GM23338 (cell line): ENCODE measurements around the gene SLC16A5. TPM values are rescaled to one million over a fixed set of nuclear protein-coding genes. Genes with fewer than 3 reads are reported as not detected.

Source experiments
- ATAC-seq: fragments of 200-7000 bp; cut with Tn5 transposase; 3 replicates; pipeline ENCODE4 v1.9.1; 2020
- DNase-seq: peaks from one replicate; pipeline ENCODE4 v3.0.0-alpha.2; 2015; ENCODE audit warnings: low spot score
- H2AFZ ChIP-seq: fragments of 200-600 bp; sonication (generic); 2 replicates; pipeline ENCODE4 v1.8.0; 2016; ENCODE audit warnings: antibody characterized with exemption, mild to moderate bottlenecking, moderate library complexity
- H3F3A ChIP-seq: fragments of 200-600 bp; sonication (generic); replicated peaks from 2 replicates; pipeline ENCODE4 v1.8.0; 2017; ENCODE audit warnings: antibody characterized with exemption, mixed run types, low read depth
- H3K27ac ChIP-seq: fragments of 200-600 bp; sonication (generic); 2 replicates; pipeline ENCODE4 v1.6.1; 2016; ENCODE audit warnings: low read depth
- H3K27me3 ChIP-seq: fragments of 200-600 bp; sonication (generic); 2 replicates; pipeline ENCODE4 v1.8.0; 2016; ENCODE audit warnings: mild to moderate bottlenecking, mixed run types, moderate library complexity; ENCODE audit not compliant: insufficient read depth
- H3K36me3 ChIP-seq: fragments of 200-600 bp; sonication (generic); 2 replicates; pipeline ENCODE4 v1.8.0; 2016; ENCODE audit warnings: mild to moderate bottlenecking; ENCODE audit not compliant: insufficient read depth
- H3K4me1 ChIP-seq: fragments of 200-600 bp; sonication (generic); 2 replicates; pipeline ENCODE4 v1.8.0; 2016; ENCODE audit warnings: mild to moderate bottlenecking, moderate library complexity; ENCODE audit not compliant: insufficient read depth
- H3K4me2 ChIP-seq: fragments of 200-600 bp; sonication (generic); 2 replicates; pipeline ENCODE4 v1.7.1; 2017; ENCODE audit warnings: mixed run types
- H3K4me3 ChIP-seq: fragments of 200-600 bp; sonication (generic); 2 replicates; pipeline ENCODE4 v1.6.1; 2016; ENCODE audit warnings: mixed run types
- H3K79me2 ChIP-seq: fragments of 200-600 bp; sonication (generic); replicated peaks from 2 replicates; pipeline ENCODE4 v1.8.0; 2017; ENCODE audit warnings: mild to moderate bottlenecking; ENCODE audit not compliant: insufficient read depth
- H3K9me2 ChIP-seq: fragments of 200-600 bp; sonication (generic); 2 replicates; pipeline ENCODE4 v1.8.0; 2017; ENCODE audit not compliant: insufficient read depth
- H4K20me1 ChIP-seq: fragments of 200-600 bp; sonication (generic); replicated peaks from 2 replicates; pipeline ENCODE4 v1.8.0; 2017; ENCODE audit warnings: mild to moderate bottlenecking; ENCODE audit not compliant: insufficient read depth
- H3K27ac Mint-ChIP-seq: 2 replicates; pipeline ENCODE4 v1.8.0; 2020; ENCODE audit warnings: inconsistent platforms, mild to moderate bottlenecking, moderate library complexity, mixed read lengths
- H3K27me3 Mint-ChIP-seq: 3 replicates; pipeline ENCODE4 v1.8.0; 2022; ENCODE audit warnings: low read depth, mild to moderate bottlenecking, moderate library complexity, mixed read lengths, inconsistent platforms; ENCODE audit not compliant: insufficient read depth, poor library complexity
- H3K36me3 Mint-ChIP-seq: 3 replicates; pipeline ENCODE4 v1.8.0; 2021; ENCODE audit warnings: low read depth, mild to moderate bottlenecking, inconsistent platforms, moderate library complexity, mixed read lengths
- H3K4me1 Mint-ChIP-seq: 3 replicates; pipeline ENCODE4 v1.8.0; 2020; ENCODE audit warnings: mild to moderate bottlenecking, inconsistent platforms, mixed read lengths
- H3K4me3 Mint-ChIP-seq: 3 replicates; pipeline ENCODE4 v1.8.0; 2021; ENCODE audit warnings: moderate library complexity, mild to moderate bottlenecking, inconsistent platforms, mixed read lengths
- H3K9me3 Mint-ChIP-seq: 3 replicates; pipeline ENCODE4 v1.8.0; 2020; ENCODE audit warnings: moderate library complexity, mild to moderate bottlenecking, inconsistent platforms, mixed read lengths
- CREB1 ChIP-seq: fragments of 250-450 bp; sonication (Bioruptor Pico); IDR thresholded peaks from 2 replicates; pipeline ENCODE4 v1.5.0; 2020; ENCODE audit warnings: low read depth, mild to moderate bottlenecking, moderate library complexity
- EZH2 ChIP-seq: fragments of 200-600 bp; sonication (generic); IDR thresholded peaks from one replicate; pipeline ENCODE4 v1.8.0; 2017; ENCODE audit warnings: antibody characterized with exemption, mild to moderate bottlenecking, low read depth; ENCODE audit not compliant: unreplicated experiment
- EZH2phosphoT487 ChIP-seq: fragments of 200-600 bp; sonication (generic); IDR thresholded peaks from one replicate; pipeline ENCODE4 v1.8.1; 2018; ENCODE audit warnings: antibody characterized with exemption; ENCODE audit not compliant: unreplicated experiment
- JUNB ChIP-seq: IDR thresholded peaks from one replicate; pipeline ENCODE4 v1.6.1; 2016; ENCODE audit warnings: antibody characterized with exemption; ENCODE audit not compliant: unreplicated experiment
- NANOG ChIP-seq: IDR thresholded peaks from 2 replicates; pipeline ENCODE4 v1.6.1; 2016; ENCODE audit warnings: antibody characterized with exemption, borderline replicate concordance
- POLR2AphosphoS5 ChIP-seq: IDR thresholded peaks from 2 replicates; pipeline ENCODE4 v1.6.1; 2016; ENCODE audit warnings: antibody characterized with exemption, low read depth
- STAT1 ChIP-seq: IDR thresholded peaks from one replicate; pipeline ENCODE4 v1.6.1; 2016; ENCODE audit warnings: antibody characterized with exemption; ENCODE audit not compliant: unreplicated experiment
- ZNF114 ChIP-seq: fragments of 250-450 bp; sonication (Bioruptor Pico); IDR thresholded peaks from 2 replicates; pipeline ENCODE4 v1.5.0; 2020; ENCODE audit warnings: mild to moderate bottlenecking, moderate library complexity
- ZNF331 ChIP-seq: fragments of 250-450 bp; sonication (Bioruptor Pico); IDR thresholded peaks from 2 replicates; pipeline ENCODE4 v1.5.0; 2020; ENCODE audit warnings: low read depth, mild to moderate bottlenecking, moderate library complexity
- polyA plus RNA-seq: library from polyadenylated mRNA; unstranded; fragments of >200 nt; fragmentation: Nextera tagmentation; extraction: Ambion mirVana; gene quantifications from 2 replicates; pipeline ENCODE4 v1.2.1, GENCODE V29; 2016
- total RNA-seq: library from RNA; depleted of rRNA; stranded (reverse); fragments of >200 nt; shearing (Covaris generic); gene quantifications from 2 replicates; pipeline ENCODE4 v1.2.3, GENCODE V29; 2014
- TF ChIP-seq, protein P1 (sequence below): IDR thresholded peaks from 2 replicates; pipeline ENCODE4 v1.6.1; 2016; ENCODE audit warnings: antibody characterized with exemption
- TF ChIP-seq, protein P2 (sequence below), 2 experiments: fragments of 200-600 bp in 1 of 2; sonication (generic) in 1 of 2; conservative IDR thresholded peaks; 2 replicates each; pipeline versions ENCODE4 v1.5.1 to v1.6.1; 2016 to 2017; ENCODE audit warnings: antibody characterized with exemption in 2 of 2, low read depth in 2 of 2, mild to moderate bottlenecking in 2 of 2, moderate library complexity in 1 of 2
- TF ChIP-seq, protein P3 (sequence below): IDR thresholded peaks from one replicate; pipeline ENCODE4 v1.6.1; 2018; ENCODE audit warnings: antibody characterized with exemption; ENCODE audit not compliant: unreplicated experiment

Gene SLC16A5
- total and polyA plus RNA-seq, 2 experiments from 2014 or later, result 7.3 to 40.0 TPM

DNA sequence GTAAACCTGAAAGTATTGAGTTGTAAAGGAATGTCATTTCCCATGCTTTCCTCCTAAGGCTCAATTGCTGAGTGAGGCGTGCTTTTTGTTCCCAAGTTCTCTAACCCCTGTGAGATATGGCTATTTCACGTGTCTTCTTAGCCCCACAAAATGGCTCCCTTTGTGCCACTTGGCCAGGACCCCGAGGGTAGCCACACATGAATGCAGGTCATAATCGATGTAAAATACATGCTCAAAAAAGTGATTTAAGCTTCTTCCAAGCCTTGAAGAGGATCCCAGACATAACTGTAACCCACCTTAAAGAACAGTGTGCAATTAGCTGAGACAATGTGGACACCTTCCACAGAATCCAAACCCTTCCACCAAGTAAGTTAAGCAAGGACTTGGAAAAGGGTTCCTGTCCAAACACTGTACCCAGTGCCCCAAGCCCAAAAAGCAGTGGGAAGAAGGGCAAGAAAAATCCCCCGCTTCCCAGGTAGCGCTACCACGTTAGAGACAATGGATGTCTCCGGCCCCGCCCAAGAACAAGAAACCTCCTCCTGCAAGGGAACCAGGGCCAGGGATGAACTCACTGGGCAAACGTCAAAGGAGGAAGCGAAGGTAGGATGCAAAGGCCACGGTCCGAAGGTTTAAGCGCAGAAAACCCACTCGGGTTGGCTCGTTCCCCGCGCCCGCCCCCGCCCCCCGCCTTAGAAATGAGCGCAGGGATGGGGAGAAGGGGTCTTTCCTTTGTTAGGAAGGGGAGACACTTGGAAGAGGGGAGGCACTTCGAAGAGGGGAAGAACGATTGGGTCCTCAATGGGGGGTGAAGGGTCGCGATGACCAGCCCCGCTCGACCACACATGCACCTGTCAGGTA is 65.4 kb downstream of the SLC16A5 start (continued):
- TF ChIP-seq, protein P1, sequence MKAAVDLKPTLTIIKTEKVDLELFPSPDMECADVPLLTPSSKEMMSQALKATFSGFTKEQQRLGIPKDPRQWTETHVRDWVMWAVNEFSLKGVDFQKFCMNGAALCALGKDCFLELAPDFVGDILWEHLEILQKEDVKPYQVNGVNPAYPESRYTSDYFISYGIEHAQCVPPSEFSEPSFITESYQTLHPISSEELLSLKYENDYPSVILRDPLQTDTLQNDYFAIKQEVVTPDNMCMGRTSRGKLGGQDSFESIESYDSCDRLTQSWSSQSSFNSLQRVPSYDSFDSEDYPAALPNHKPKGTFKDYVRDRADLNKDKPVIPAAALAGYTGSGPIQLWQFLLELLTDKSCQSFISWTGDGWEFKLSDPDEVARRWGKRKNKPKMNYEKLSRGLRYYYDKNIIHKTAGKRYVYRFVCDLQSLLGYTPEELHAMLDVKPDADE, result no peak
- TF ChIP-seq ZNF114 (CRISPR knock-in tag), result no peak
- TF ChIP-seq, protein P2, sequence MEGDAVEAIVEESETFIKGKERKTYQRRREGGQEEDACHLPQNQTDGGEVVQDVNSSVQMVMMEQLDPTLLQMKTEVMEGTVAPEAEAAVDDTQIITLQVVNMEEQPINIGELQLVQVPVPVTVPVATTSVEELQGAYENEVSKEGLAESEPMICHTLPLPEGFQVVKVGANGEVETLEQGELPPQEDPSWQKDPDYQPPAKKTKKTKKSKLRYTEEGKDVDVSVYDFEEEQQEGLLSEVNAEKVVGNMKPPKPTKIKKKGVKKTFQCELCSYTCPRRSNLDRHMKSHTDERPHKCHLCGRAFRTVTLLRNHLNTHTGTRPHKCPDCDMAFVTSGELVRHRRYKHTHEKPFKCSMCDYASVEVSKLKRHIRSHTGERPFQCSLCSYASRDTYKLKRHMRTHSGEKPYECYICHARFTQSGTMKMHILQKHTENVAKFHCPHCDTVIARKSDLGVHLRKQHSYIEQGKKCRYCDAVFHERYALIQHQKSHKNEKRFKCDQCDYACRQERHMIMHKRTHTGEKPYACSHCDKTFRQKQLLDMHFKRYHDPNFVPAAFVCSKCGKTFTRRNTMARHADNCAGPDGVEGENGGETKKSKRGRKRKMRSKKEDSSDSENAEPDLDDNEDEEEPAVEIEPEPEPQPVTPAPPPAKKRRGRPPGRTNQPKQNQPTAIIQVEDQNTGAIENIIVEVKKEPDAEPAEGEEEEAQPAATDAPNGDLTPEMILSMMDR (conservative IDR thresholded peaks at IDR 0.05; ENCODE audit: low read depth in 2 of 2), result no peak
- no peak for TF ChIP-seq CREB1 (CRISPR knock-in tag)
- no peak; the same call in 1 of the 2 replicates for TF ChIP-seq POLR2AphosphoS5
- TF ChIP-seq NANOG, result no peak
- TF ChIP-seq ZNF331, result no peak
- TF ChIP-seq EZH2, result no peak
- TF ChIP-seq JUNB, result no peak
- TF ChIP-seq, protein P3, sequence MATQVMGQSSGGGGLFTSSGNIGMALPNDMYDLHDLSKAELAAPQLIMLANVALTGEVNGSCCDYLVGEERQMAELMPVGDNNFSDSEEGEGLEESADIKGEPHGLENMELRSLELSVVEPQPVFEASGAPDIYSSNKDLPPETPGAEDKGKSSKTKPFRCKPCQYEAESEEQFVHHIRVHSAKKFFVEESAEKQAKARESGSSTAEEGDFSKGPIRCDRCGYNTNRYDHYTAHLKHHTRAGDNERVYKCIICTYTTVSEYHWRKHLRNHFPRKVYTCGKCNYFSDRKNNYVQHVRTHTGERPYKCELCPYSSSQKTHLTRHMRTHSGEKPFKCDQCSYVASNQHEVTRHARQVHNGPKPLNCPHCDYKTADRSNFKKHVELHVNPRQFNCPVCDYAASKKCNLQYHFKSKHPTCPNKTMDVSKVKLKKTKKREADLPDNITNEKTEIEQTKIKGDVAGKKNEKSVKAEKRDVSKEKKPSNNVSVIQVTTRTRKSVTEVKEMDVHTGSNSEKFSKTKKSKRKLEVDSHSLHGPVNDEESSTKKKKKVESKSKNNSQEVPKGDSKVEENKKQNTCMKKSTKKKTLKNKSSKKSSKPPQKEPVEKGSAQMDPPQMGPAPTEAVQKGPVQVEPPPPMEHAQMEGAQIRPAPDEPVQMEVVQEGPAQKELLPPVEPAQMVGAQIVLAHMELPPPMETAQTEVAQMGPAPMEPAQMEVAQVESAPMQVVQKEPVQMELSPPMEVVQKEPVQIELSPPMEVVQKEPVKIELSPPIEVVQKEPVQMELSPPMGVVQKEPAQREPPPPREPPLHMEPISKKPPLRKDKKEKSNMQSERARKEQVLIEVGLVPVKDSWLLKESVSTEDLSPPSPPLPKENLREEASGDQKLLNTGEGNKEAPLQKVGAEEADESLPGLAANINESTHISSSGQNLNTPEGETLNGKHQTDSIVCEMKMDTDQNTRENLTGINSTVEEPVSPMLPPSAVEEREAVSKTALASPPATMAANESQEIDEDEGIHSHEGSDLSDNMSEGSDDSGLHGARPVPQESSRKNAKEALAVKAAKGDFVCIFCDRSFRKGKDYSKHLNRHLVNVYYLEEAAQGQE, result no peak
- no peak for TF ChIP-seq STAT1

DNA sequence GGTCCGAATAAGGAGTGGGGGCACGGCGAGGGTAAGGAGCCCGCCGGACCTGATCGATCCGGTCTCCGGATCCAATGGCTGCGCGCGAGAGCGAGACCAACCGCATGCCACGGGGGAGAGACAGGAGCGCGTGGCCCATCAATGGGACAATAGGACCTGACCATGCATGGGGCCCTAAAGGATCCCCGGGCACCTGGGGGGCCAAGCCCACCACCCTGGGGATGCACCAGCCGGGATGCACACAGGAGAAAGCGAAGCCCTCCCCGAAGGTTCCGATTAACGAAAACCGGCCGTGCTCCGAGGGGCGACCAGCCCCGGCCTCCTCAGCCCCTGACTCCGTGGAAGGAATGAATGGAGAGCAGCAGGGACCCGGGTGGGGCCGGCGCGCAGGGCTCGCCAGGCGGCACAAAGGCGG is 66.0 kb downstream of the SLC16A5 start:
- H3F3A ChIP-seq, result peaks cover 23% of the 10 kb centered on the region
- H3K36me3 Mint-ChIP-seq, result peaks cover 32% of the 10 kb centered on the region
- H3K79me2 ChIP-seq, result peaks cover 54% of the 10 kb centered on the region
- DNase-seq, result no peak
- TF ChIP-seq JUNB (no peak), EZH2phosphoT487 (no peak), POLR2AphosphoS5 (no peak)
- TF ChIP-seq, protein P2 (conservative IDR thresholded peaks at IDR 0.05; ENCODE audit: low read depth in 2 of 2), result no peak
- H3K27ac Mint-ChIP-seq, result peak overlapping the region; percentile 87
- peaks cover 2% of the 10 kb centered on the region; the same call in 1 of the 3 replicates for H3K9me3 Mint-ChIP-seq
- no peak for ATAC-seq
- H3K27me3 ChIP-seq, result no peaks in the 10 kb centered on the region
- H3K4me1 Mint-ChIP-seq, result peaks cover 31% of the 10 kb centered on the region
- H2AFZ ChIP-seq, result no peak overlapping the region
- peaks cover 3% of the 10 kb centered on the region; the same call in 1 of the 2 replicates for H3K36me3 ChIP-seq
- peak overlapping the region; percentile 79 for H3K4me2 ChIP-seq
- H3K27ac ChIP-seq, result no peak overlapping the region
- peaks cover 17% of the 10 kb centered on the region for H3K27me3 Mint-ChIP-seq
- peaks cover 27% of the 10 kb centered on the region for H3K4me1 ChIP-seq
- H3K4me3 ChIP-seq, result peak overlapping the region; percentile 63
- H3K4me3 Mint-ChIP-seq, result peak overlapping the region; percentile 93
- peaks cover 36% of the 10 kb centered on the region for H4K20me1 ChIP-seq
- no peaks in the 10 kb centered on the region for H3K9me2 ChIP-seq
